Colonic mucosa (tissue), 4 donors: ENCODE measurements around the gene PFN3. TPM values are rescaled to one million over a fixed set of nuclear protein-coding genes. Genes with fewer than 3 reads are reported as not detected.

ENCODE experiments used
- DNase-seq: peaks from one replicate; pipeline ENCODE4 v3.0.0-alpha.2; 2020
- H3K27ac ChIP-seq: fragments of 200-600 bp; one replicate; pipeline ENCODE4 v1.8.0; 2021
- H3K27me3 ChIP-seq: fragments of 200-600 bp; one replicate; pipeline ENCODE4 v1.8.0; 2021
- H3K36me3 ChIP-seq: fragments of 200-600 bp; one replicate; pipeline ENCODE4 v1.8.0; 2021
- H3K4me1 ChIP-seq: fragments of 200-600 bp; one replicate; pipeline ENCODE4 v1.8.0; 2021; ENCODE audit warnings: mild to moderate bottlenecking
- H3K4me3 ChIP-seq: fragments of 200-600 bp; one replicate; pipeline ENCODE4 v1.8.0; 2021
- H3K9ac ChIP-seq, 2 donors: one replicate each; pipeline ENCODE4 v1.7.0; 2013; ENCODE audit warnings: control low read depth in 2 of 2, low read depth in 2 of 2, low read length in 2 of 2
- H3K9me3 ChIP-seq: fragments of 200-600 bp; one replicate; pipeline ENCODE4 v1.8.0; 2021
- CTCF ChIP-seq: fragments of 200-600 bp; IDR thresholded peaks from one replicate; pipeline ENCODE4 v1.8.0; 2022; ENCODE audit warnings: antibody characterized with exemption, mild to moderate bottlenecking
- intact Hi-C: fragments of 100-400 bp; cut with DNase I; formaldehyde crosslinking; loops from one replicate; pipeline ENCODE4 v1.14.1; 2022
- total RNA-seq, 2 donors: library from RNA; stranded (reverse); fragmentation: NEBNext Ultra II Directional in 1 of 2; extraction: Animal tissue kit (Norgen Biotek cat#: 25700) in 1 of 2; gene quantifications; one replicate each; pipeline ENCODE4 v1.2.1, GENCODE V29; 2021
- donor health status: healthy.
- donor health status: DM: no; HTN: no; CAD: no.
- donor health status: DM: no; HTN: no; CAD: no.

PFN3 gene
- total RNA-seq, 2 donors from 2014 or later = not detected

- DNase-seq = no peak
- intact Hi-C loops = no loop called here
Measured at GRCh38 chr5:177369645-177370440, 30.6 kb downstream of the PFN3 start.

GRCh38 chr5:177368869-177369644 lies 31.4 kb downstream of the PFN3 start:
- Histone ChIP-seq H3K4me1 (peaks cover 10% of the 10 kb centered on the region), H3K9me3 (no peaks in the 10 kb centered on the region), H3K4me3 (no peak overlapping the region), H3K9ac (no peak overlapping the region), H3K36me3 (no peaks in the 10 kb centered on the region), H3K27ac (no peak overlapping the region), H3K27me3 (no peaks in the 10 kb centered on the region)
- DNase-seq = no peak
- intact Hi-C loops = no loop called here
- TF ChIP-seq CTCF = peak; percentile 52

More at GRCh38 chr5:177369645-177370440, 30.6 kb downstream of the PFN3 start:
- Histone ChIP-seq H3K4me3 (no peak overlapping the region), H3K27ac (no peak overlapping the region), H3K4me1 (peaks cover 10% of the 10 kb centered on the region), H3K9ac (no peak overlapping the region), H3K9me3 (no peaks in the 10 kb centered on the region), H3K36me3 (no peaks in the 10 kb centered on the region), H3K27me3 (no peaks in the 10 kb centered on the region)
- TF ChIP-seq CTCF = no peak

GRCh38 chr5:177367981-177368868 lies 32.2 kb downstream of the PFN3 start:
- Histone ChIP-seq H3K27ac (no peak overlapping the region), H3K36me3 (no peaks in the 10 kb centered on the region), H3K4me1 (peaks cover 10% of the 10 kb centered on the region), H3K27me3 (no peaks in the 10 kb centered on the region), H3K9me3 (no peaks in the 10 kb centered on the region), H3K4me3 (no peak overlapping the region), H3K9ac (no peak overlapping the region)
- intact Hi-C loops = no loop called here
- DNase-seq = no peak
- no peak for TF ChIP-seq CTCF

GRCh38 chr5:177367323-177367848 lies 33.1 kb downstream of the PFN3 start:
- DNase-seq = no peak
- Histone ChIP-seq H3K36me3 (no peaks in the 10 kb centered on the region), H3K4me3 (peak overlapping the region; percentile 30), H3K9ac (no peak overlapping the region), H3K4me1 (peaks cover 10% of the 10 kb centered on the region), H3K27ac (no peak overlapping the region), H3K9me3 (no peaks in the 10 kb centered on the region), H3K27me3 (no peaks in the 10 kb centered on the region)
- intact Hi-C loops = no loop called here
- no peak for TF ChIP-seq CTCF
